HT1080 (cell line): ENCODE results near the gene FES. TPM values are rescaled to one million over a fixed set of nuclear protein-coding genes. Genes with fewer than 3 reads are reported as not detected.
"Not testable (repeated sequence)": the region's sequence is repeated elsewhere in the genome, so short reads cannot be mapped to it uniquely, and the experiment has no call there.

ENCODE experiments used
- DNase-seq: peaks from one replicate; pipeline ENCODE4 v3.0.0-alpha.2; 2015; ENCODE audit warnings: low read depth
- small RNA-seq: library from RNA; depleted of rRNA; stranded (forward); fragments of <200 nt; gene quantifications from one replicate; pipeline ENCODE3, GENCODE V24; 2014
- total RNA-seq: library from RNA; depleted of rRNA; stranded (reverse); fragments of >200 nt; shearing (Covaris generic); gene quantifications from 2 replicates; pipeline ENCODE4 v1.2.3, GENCODE V29; 2014; rRNA removed

The FES gene
- total RNA-seq, 1 experiment from 2014 or later = 8.8 TPM

DNA sequence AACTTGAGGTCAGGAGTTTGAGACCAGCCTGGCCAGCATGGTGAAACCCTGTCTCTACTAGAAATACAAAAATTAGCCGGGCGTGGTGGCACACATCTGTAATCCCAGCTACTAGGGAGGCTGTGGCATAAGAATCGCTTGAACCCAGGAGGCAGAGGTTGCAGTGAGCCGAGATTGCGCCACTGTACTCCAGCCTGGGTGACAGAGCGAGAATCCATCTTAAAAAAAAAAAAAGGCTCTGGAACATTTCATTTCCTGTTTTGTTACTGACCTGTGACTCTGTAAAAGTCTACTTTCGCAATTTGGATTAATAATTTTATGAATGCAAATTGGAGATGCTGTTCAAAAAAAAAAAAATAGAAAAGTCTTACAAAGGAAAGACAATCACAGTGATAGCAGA lies 43.8 kb downstream of the FES start:
- DNase-seq = not testable (repeated sequence)

DNA sequence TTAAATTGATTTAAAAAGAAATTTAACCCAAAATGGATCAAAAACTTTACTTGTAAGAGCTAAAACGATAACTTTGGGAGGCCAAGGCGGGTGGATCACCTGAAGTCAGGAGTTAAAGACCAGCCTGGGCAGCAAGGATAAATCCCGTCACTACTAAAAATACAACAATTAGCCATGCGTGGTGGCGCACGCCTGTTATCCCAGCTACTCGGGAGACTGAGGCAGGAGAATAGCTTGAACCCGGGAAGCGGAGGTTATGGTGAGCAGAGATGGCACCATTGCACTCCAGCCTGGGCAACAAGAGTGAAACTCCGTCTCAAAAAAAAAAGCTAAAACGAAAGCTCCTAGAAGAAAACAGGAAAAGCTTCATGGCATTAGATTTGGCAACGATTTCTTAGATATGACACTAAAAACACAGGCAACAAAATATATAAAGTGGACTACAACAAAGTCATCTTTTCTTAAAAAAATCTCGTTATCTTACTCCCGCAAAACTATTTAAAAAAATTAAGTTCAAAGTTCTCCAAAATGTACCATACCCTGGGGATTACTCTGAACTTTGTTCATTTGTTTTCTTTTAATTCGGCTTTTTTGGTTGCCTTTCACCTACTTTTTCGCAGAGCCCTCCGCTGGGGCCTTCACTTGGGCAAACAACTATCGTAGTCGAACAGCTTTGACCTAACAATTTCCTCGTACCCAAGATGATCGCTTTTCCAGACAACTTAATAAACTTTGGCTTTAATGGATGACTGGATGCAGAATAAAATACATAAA lies 45.1 kb downstream of the FES start:
- DNase-seq = no peak

DNA sequence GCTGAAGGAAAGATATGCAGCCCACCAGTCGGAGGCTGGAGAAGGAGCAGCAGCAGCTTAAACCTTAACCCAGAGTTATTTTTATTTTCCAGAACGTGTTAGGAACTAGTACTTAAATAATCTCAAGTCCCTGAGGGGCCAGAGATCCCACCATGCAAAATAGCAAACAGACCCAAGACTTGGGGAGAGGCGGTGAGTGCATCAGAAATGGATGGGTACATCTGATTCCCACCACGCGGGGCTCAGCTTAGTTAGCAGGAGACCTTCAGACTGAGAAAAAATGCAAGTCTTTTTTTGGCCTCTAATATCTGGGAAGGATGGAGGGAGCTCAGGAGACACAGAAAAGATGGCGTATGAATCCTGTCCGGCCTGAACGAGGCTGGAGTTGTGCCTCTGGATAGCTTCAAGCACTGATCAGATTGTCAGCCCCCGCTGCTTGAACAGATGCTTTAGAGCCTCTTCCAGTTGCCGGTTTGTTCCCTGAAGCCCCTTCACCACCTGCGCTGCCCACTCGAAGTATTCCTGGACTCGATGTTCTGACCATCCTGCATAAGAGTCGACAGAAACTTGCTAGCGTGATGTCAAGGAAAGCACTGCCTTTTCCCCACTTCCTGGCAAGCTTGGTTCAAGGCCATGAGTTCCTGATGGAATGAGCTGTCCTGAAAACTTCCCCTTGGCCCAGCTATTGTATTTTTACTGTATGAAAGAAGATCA lies 46.7 kb downstream of the FES start:
- DNase-seq = no peak

- no peak for DNase-seq
Observed at GRCh38 chr15:90931575-90931827, 47.2 kb downstream of the FES start.

GRCh38 chr15:90931828-90932659 lies 47.7 kb downstream of the FES start, which contains the start of gene HDDC3:
Gene HDDC3 (minus strand): TSS chr15:90932549. CDS start chr15:90932540, 9 bp downstream.
- DNase-seq = peak; percentile 82

DNA sequence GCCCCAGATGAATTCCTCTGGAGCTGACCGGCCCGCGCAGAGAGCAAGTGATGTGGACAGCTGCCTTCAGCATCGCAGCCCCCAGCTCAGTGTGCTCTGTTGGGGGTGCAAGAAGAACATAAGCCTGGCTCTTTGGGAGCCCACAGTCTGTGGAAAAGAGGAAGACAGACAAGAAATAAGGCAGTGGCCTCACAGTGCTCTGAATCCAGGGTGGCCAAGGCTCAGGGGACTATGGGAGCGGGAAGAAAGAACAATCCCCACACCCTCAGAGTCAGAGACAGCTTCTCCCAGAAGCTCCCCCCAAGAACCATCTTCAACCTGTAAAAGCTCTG lies 48.3 kb downstream of the FES start:
- no peak for DNase-seq

DNA sequence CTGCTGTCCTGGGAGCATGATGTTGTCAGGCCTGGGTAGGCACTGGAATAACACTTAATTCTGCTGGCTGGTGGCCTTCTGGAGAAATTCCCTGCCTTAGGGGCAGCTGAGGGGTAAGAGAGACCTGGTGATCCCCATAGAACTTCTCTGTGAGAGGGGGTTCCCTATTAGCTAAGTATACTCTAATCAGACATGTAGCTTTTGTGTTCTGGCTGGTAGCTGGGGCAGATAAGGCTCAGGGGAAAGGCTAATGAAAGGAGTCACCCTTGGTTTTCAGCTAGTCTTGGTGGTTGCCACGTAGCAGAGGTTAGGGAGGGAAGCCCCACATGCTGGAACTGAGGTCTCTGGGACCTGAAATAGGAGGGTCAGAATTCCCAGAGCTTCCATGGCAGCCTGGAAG lies 49.0 kb downstream of the FES start:
- DNase-seq = no peak

GRCh38 chr15:90934256-90934948 lies 50.1 kb downstream of the FES start:
- peak; percentile 76 for DNase-seq

GRCh38 chr15:90934949-90935751 lies 50.8 kb downstream of the FES start, which contains the start of gene UNC45A:
Gene UNC45A (plus strand): TSS chr15:90935285. CDS start chr15:90935325, 40 bp downstream.
- DNase-seq = peak; percentile 82

GRCh38 chr15:90936823-90937222 lies 52.5 kb downstream of the FES start:
- DNase-seq = no peak

GRCh38 chr15:90938261-90938660 lies 54.0 kb downstream of the FES start:
- no peak for DNase-seq

DNA sequence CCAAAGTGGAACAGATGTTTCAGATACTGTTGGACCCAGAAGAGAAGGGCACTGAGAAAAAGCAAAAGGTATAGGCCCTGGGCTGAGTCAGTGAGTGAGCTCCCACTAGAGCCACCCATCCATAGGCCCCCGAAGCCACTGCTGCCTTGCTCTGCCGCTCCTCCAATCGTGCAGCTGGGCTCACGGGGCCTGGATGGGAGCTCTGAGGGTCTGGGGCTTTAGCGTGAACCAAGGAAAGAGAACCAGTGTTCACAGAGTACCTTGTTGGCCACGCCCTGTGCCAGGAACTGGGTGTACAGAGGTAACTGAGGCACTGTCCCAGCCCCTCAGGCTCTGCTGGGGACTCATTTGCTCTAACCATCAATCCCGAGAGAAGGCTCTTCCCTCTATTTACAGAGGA lies 55.5 kb downstream of the FES start:
- no peak for DNase-seq

DNA sequence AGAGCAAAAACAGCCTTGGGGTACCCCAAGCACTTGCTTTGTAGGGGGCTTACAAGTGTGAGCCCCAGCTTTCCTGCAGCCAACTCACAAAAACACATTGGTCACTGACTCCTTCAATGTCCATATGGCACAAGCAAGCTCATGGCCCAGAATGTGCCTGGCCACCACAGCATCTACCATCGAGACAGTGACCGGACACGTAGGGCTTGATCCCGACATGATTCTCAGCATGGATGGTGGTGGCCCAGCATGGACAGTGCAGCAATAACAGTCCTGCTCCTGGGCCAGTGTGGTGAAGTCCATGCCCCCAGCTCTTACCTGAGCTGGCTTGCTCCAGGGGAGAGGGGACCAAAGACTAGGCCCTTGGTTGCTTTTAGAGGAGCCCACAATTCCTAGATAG lies 56.7 kb downstream of the FES start:
- no peak for DNase-seq

DNA sequence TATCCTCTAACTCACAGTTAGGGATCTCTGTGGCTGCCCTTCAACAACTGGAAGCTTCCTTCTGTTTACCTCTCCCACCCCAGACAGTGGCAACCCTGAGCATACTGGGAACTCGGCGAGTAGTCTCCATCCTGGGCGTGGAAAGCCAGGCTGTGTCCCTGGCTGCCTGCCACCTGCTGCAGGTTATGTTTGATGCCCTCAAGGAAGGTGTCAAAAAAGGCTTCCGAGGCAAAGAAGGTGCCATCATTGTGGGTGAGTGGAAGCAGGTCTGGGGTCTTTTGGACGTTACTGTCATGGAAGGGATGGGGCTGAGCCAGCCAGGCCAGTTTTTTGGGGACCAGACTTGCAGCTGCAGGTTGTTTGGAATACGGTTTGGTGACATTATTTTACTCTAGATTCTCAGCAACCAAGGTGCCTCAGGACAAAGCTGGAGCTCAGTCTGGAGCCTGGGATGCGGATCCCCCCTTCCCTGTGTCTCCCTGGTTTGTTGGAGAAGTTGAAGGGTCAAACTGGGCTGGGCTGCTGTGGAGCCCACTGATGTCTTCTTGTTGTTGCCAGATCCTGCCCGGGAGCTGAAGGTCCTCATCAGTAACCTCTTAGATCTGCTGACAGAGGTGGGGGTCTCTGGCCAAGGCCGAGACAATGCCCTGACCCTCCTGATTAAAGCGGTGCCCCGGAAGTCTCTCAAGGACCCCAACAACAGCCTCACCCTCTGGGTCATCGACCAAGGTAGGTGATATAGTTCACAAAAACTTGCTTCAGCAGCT lies 58.2 kb downstream of the FES start:
- no peak for DNase-seq

GRCh38 chr15:90945091-90945490 lies 60.8 kb downstream of the FES start:
- no peak for DNase-seq

Small RNA genes lying within 50 kb of the gene (small RNA-seq; reads per million reads assigned to genes)
- gene RN7SL363P = not detected

Other genes starting within 250 kb of the FES start
- 13.1 and 16.1 TPM in 2 replicates for gene BLM, start 167.2 kb upstream of the FES start, total RNA-seq
- 61.6 and 84.3 TPM in 2 replicates for gene FURIN, start 15.9 kb upstream of the FES start, total RNA-seq
- 5.8 and 12.5 TPM in 2 replicates for gene MAN2A2, start 18.8 kb downstream of the FES start, total RNA-seq
- gene HDDC3, start 48.0 kb downstream of the FES start, total RNA-seq = 27.9 and 30.3 TPM in 2 replicates
- 55.6 and 66.8 TPM in 2 replicates for gene UNC45A, start 50.8 kb downstream of the FES start, total RNA-seq
- gene RCCD1, start 70.4 kb downstream of the FES start, total RNA-seq = 14.0 and 14.1 TPM in 2 replicates
- 267 and 328 TPM in 2 replicates for gene PRC1, start 110.0 kb downstream of the FES start, total RNA-seq
- 11.6 and 12.7 TPM in 2 replicates for gene VPS33B, start 138.1 kb downstream of the FES start, total RNA-seq
- 0.10 TPM in 1 of 2 replicates, not detected in the other for gene SV2B, start 215.8 kb downstream of the FES start, total RNA-seq